ENCODE results near the gene MOK.
"Not testable (repeated sequence)": the region's sequence is repeated elsewhere in the genome, so short reads cannot be mapped to it uniquely, and the experiment has no call there.

The MOK gene

GRCh38 chr14:102246071-102246470 lies 58.9 kb downstream of the MOK start:
- no peak for DNase-seq

- not testable (repeated sequence) for DNase-seq
These were observed 61.2 kb downstream of the MOK start for GRCh38 chr14:102243795-102244194.

GRCh38 chr14:102241147-102241546 lies 63.8 kb downstream of the MOK start:
- no peak for DNase-seq

- DNase-seq: peak; percentile 70
These were observed 64.5 kb downstream of the MOK start for GRCh38 chr14:102240481-102240880.

GRCh38 chr14:102239231-102239630 lies 65.7 kb downstream of the MOK start:
- no peak for DNase-seq

- DNase-seq: no peak
These were observed 66.2 kb downstream of the MOK start for GRCh38 chr14:102238766-102239165.

GRCh38 chr14:102238131-102238530 lies 66.8 kb downstream of the MOK start:
- no peak for DNase-seq

- no peak for DNase-seq
These were observed 68.9 kb downstream of the MOK start for GRCh38 chr14:102236026-102236425.

GRCh38 chr14:102235275-102235897 lies 69.6 kb downstream of the MOK start:
- peak; percentile 72 for DNase-seq

GRCh38 chr14:102234331-102235264 lies 70.4 kb downstream of the MOK start:
- DNase-seq: peak; percentile 2

- peak; percentile 0 for DNase-seq
These were observed 71.9 kb downstream of the MOK start for GRCh38 chr14:102233081-102233480.

GRCh38 chr14:102232348-102232625 lies 72.7 kb downstream of the MOK start:
- DNase-seq: no peak

- DNase-seq: no peak
These were observed 73.3 kb downstream of the MOK start for GRCh38 chr14:102231476-102232347.

GRCh38 chr14:102230481-102231210 lies 74.3 kb downstream of the MOK start:
- DNase-seq: no peak

GRCh38 chr14:102229739-102230092 lies 75.2 kb downstream of the MOK start:
- no peak for DNase-seq

GRCh38 chr14:102229071-102229738 lies 75.8 kb downstream of the MOK start:
- no peak for DNase-seq

- DNase-seq: no peak
These were observed 77.6 kb downstream of the MOK start for GRCh38 chr14:102227184-102227964.

- DNase-seq: no peak
These were observed 78.4 kb downstream of the MOK start for GRCh38 chr14:102226356-102227125.

GRCh38 chr14:102225936-102226335 lies 79.0 kb downstream of the MOK start:
- DNase-seq: no peak

GRCh38 chr14:102225386-102225785 lies 79.6 kb downstream of the MOK start:
- DNase-seq: no peak

GRCh38 chr14:102223682-102224081 lies 81.3 kb downstream of the MOK start:
- DNase-seq: no peak
